Measurements from ENCODE around the gene SAMD10. TPM values are rescaled to one million over a fixed set of nuclear protein-coding genes. Genes with fewer than 3 reads are reported as not detected.

Gene SAMD10
- total and polyA plus RNA-seq, 12 donors: 1.1 to 8.8 (median 4.4) TPM

DNA sequence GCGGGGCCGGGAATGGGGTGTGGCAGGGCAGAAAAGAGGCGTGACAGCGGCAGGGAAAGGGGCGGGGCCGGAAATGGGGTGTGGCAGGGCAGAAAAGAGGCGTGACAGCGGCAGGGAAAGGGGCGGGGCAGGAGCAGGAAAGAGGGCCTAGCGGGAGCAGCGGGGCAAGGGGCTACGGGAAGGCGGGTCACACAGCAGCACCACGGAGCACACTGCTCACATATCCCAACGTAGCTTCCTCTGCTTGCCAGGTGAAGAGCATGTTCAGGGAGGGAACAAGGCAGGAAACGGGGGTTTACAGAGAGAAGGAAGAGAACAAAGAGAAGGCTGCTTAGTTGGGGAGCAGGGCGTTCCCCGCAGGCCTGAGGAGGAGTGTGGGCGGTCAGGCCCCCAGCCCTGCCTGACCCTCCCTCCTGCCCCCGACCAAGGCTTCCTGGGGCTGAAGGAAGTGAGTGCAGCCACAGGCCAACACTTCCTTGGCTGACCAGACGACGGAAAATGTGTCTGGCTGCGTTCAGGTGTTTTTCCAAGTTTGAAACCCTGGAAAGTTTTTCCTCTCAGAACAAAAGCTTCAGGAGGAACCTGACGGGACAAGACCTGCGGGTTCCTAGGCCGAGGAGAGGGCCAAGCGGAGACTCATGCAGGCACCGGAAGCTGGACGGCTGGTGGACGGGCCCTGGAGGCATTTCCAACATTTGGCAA, 37.0 kb downstream of the SAMD10 start:
- DNase-seq: peak in 2 of 7 donors; percentile 24 to 32
- intact Hi-C loops (cut with DNase I): no loop called here
- H3K27me3 ChIP-seq: no peaks in the 10 kb centered on the region
- TF ChIP-seq CTCF (IDR thresholded peaks at IDR 0.05) (no peak), POLR2A (IDR thresholded peaks at IDR 0.05) (no peak)
- H3K36me3 ChIP-seq (replicated peaks in 1 of 2): peaks cover 0 to 56% of the 10 kb centered on the region in 2 donors
- peak overlapping the region in 1 of 5 donors; percentile 65 for H3K27ac ChIP-seq
- WGBS, 4 donors: 59 to 70% (median 67%) methylated on average over 26 to 30 of the region's 30 CpGs
- no peak overlapping the region for H3K4me3 ChIP-seq
- no peaks in the 10 kb centered on the region for H3K9me3 ChIP-seq (replicated peaks in 1 of 3)
- H3K4me1 ChIP-seq (replicated peaks in 1 of 2): peaks cover 6 to 8% of the 10 kb centered on the region in 2 donors

- 63 to 80% (median 72%) methylated on average over 21 to 35 of the region's 39 CpGs for whole genome bisulfite sequencing, 4 donors
- peak in 4 of 7 donors; percentile 36 to 74 (median 60) for DNase-seq
- TF ChIP-seq CTCF (IDR thresholded peaks at IDR 0.05) (no peak), POLR2A (IDR thresholded peaks at IDR 0.05) (no peak)
- Histone ChIP-seq H3K27ac (peak overlapping the region in 1 of 5 donors; percentile 52), H3K4me1 (replicated peaks in 1 of 2) (no peaks in the 10 kb centered on the region), H3K36me3 (replicated peaks in 1 of 2) (peaks cover 0 to 58% of the 10 kb centered on the region in 2 donors), H3K4me3 (no peak overlapping the region), H3K27me3 (no peaks in the 10 kb centered on the region), H3K9me3 (replicated peaks in 1 of 3) (no peaks in the 10 kb centered on the region)
- intact Hi-C loops (cut with DNase I): no loop called here
Measured at GRCh38 chr20:63941282-63942081, 38.0 kb downstream of the SAMD10 start.

GRCh38 chr20:63940472-63941266, 38.8 kb downstream of the SAMD10 start:
- intact Hi-C loops (cut with DNase I): no loop called here
- Histone ChIP-seq H3K27me3 (no peaks in the 10 kb centered on the region), H3K4me1 (replicated peaks in 1 of 2) (no peaks in the 10 kb centered on the region), H3K4me3 (no peak overlapping the region), H3K27ac (no peak overlapping the region), H3K36me3 (replicated peaks in 1 of 2) (peaks cover 0 to 59% of the 10 kb centered on the region in 2 donors), H3K9me3 (replicated peaks in 1 of 3) (no peaks in the 10 kb centered on the region)
- TF ChIP-seq CTCF (IDR thresholded peaks at IDR 0.05) (no peak), POLR2A (IDR thresholded peaks at IDR 0.05) (no peak)
- DNase-seq: peak in 1 of 7 donors; percentile 17
- WGBS, 4 donors: 89 to 94% (median 92%) methylated on average over 23 to 58 of the region's 58 CpGs

- Histone ChIP-seq H3K27me3 (no peaks in the 10 kb centered on the region), H3K4me3 (no peak overlapping the region), H3K4me1 (replicated peaks in 1 of 2) (no peaks in the 10 kb centered on the region), H3K27ac (no peak overlapping the region), H3K36me3 (replicated peaks in 1 of 2) (peaks cover 0 to 57% of the 10 kb centered on the region in 2 donors), H3K9me3 (replicated peaks in 1 of 3) (no peaks in the 10 kb centered on the region)
- 86 to 89% (median 88%) methylated on average over 7 to 23 of the region's 23 CpGs for WGBS, 4 donors
- DNase-seq: no peak
- TF ChIP-seq POLR2A (IDR thresholded peaks at IDR 0.05) (no peak), CTCF (IDR thresholded peaks at IDR 0.05) (no peak)
- intact Hi-C loops (cut with DNase I): no loop called here
Measured at GRCh38 chr20:63940071-63940471, 39.4 kb downstream of the SAMD10 start.

Measured in adrenal gland (tissue), 12 donors.